Daoy (cell line): Measurements from ENCODE around the gene POPDC2. TPM values are rescaled to one million over a fixed set of nuclear protein-coding genes. Genes with fewer than 3 reads are reported as not detected.

Experiments
- DNase-seq: peaks from one replicate; pipeline ENCODE4 v3.0.0-alpha.2; 2015; ENCODE audit warnings: low read depth
- total RNA-seq: library from RNA; depleted of rRNA; stranded (reverse); fragments of >200 nt; shearing (Covaris generic); gene quantifications from 2 replicates; pipeline ENCODE4 v1.2.3, GENCODE V29; 2014

POPDC2 gene
- total RNA-seq, 1 experiment from 2014 or later, result 0.17 TPM

DNA sequence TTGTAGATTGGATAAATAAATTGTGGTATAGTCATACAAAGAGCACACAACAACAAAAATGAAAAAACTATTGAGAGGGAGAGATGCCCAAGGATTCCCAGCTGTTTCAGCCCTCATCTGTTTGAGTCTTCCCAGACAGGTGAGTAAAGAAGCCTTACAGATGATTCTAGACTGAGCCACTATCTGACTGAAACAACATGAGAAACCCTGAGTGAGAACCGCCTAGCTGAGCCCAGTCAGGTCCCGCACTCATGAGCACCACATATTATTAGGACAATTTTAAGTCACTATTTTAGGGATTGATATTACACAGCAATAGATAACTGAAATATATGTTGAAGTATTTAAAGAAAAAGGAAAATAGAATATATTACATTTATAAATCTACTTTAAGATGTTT is 19.0 kb downstream of the POPDC2 start:
- no peak for DNase-seq

DNA sequence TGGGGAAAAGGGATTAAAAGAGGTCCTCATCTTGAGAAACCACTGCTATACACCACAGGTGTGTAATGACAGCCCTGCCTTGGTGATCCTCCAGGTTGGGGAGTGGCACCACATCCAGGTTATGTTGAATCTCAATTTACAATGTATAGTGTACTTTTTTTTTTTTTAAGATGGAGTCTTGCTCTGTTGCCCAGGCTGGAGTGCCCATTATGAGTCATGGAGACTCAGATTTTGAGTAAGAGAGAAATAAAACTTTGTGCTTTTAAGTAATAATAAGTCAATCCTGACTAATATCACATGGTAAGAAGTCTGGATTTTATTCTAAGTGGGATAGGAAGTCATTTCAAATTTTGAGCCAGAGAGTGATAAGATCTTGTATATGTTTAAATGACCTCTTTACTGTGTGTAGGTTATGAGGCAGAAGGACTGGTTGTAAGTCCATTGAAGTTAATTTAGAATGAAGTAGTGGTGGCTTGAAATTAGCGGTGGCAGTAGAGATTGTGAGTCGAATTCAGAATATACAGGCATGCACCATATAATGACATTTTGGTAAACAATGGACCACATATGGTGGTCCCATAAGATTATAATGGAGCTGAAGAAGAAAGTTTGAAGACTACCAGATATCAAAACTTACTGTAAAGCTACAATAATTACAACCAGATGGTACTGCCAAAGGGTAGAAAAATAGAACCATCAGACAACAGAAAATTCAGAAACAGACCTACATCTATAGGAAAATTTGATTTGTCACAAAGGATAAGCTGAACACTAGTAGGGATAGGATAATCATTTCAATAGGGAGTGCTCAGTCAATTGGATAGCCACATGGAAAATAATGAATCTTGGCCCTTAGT is 20.7 kb downstream of the POPDC2 start:
- DNase-seq, result no peak

DNA sequence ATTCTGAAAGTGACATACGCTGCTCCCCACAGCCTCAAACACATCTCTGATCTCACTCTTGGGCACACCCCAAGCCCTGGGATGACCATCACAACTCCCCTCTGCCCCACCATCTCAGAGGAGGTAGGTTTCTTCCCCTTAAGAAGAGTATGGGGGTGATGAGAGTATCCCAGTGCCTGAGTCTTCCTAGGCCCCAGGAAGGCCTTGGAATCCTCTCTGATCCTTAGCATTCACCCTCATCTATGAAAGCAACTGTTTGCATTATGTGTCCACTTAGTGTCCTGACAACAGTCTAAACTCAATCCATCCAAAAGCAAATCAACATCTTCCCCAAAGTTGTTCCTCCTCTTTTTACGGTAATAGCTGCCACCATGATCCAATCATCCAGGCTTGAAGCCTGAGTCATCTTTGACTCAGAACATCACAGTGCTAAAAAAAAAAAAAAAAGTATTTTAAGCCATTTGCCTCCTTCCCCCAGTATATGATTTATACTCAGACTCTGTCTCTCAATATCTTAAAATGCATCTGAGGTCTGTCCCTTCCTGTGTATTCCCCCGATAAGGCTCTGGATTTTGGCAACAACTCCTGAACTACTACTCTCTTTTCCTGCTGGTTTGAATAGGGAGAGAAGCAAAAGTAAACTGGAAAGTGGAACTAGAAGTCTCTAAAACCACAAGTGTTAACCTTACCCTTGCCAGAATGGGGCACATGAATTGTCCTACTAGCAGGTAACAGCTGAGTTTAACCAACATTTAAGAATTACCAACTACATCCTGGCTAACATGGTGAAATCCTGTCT is 22.5 kb downstream of the POPDC2 start:
- DNase-seq, result peak; percentile 77

DNA sequence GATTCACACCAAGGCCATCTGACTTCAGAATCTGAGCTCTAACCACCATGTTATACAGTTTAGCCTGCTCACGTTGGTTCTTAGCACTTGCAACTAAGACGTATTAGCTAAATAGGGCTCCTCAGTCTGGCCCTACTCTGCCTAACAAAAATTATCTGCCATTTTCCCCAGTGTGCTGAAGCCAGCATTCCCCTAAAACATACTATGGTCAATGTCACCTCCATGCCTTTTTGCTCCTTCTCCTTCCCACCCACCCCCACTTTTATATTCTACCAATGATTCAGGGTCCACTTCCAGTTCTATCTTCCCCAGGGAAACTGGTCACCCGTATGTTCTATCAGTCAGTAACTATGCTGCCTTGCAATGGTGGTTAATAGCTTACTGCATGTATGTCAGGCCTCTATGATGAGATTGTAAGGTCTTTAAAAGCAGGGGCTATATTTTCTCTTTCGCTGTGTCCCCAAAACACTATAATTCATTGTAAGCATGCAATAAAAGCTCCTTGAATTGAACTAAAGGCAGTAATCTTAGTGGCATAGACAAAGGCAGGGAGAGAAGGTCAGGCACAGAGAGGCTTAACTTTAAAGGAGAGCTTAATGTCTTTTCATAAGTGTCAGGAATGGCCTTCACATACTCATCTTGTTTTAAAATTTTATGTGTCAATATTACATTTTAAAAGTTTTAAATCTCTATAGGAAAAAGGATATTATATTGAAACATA is 23.3 kb downstream of the POPDC2 start:
- DNase-seq, result no peak

DNA sequence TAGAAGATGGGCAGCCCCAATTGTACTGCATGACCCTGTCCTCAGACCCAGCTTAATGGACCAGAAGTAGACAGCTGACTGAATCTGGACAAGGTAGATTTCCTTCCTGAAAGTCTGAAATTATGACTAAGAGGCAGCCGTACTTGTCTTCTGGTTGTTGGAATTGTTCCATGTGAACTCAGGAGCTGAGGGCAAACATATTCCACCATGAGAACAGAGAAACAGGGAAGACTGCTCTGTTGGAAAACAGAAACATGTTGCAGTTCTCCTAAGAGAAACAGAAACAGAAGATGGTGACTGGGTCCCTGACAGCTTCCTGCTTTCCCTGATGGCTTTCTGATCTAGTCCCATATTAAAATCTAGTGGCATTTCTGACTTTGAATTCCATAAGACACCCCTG is 24.1 kb downstream of the POPDC2 start:
- DNase-seq, result no peak

DNA sequence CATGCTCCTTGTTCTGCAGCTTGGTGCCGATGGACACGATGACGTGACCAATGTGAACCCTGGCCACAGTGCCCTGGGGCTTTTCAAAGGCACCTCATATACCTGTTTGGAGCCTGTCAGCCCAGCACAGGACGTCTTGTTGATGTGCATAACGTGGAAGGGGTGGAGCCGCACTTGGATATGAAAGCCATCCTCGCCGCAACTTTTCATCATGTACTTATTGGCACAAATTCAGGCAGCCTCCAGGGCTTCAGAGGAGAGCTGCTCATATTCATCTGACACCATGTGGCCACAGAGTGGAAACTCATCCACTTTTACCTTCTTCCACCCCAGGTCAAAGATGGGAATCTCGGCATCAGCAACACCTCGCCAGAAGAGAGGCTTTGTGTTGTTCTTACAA is 24.7 kb downstream of the POPDC2 start:
- no peak for DNase-seq

DNA sequence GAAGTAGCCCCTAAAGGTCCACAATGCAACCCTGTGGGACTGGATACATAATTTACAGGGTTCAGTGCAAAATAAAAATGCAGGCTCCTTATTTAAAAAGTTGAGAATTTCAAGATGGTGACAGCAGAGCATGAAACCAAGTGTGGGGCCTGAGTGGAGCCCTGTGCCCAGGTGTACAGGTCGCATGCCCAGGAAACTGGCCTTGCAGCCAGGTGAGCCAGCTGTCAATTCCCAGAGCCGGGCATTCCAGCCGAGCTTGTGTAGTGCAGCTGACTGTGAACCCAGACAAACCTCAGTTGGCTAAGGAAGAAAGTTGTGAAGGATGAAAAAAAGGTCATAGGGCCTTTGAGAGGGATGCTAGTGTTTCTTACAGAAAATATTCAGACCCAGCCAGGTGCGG is 27.6 kb downstream of the POPDC2 start:
- no peak for DNase-seq

DNA sequence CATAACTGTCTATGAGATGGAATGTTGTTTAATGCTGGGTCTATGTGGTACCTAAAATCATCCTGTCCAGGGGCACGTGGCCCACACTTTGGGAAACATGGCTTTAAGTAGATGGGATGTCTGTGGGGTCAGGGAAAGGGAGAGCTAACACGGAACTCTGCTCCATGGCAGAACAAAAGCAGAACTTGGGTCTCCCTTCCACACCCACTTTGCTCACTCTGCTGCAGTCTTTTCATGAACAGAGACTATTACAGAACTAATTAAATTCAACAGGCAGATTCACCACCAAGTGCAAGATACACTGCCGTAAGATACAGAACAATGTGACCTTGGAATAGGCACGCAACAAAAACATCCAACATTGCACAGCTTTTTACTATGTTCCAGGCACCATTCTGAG is 28.2 kb downstream of the POPDC2 start:
- DNase-seq, result no peak

DNA sequence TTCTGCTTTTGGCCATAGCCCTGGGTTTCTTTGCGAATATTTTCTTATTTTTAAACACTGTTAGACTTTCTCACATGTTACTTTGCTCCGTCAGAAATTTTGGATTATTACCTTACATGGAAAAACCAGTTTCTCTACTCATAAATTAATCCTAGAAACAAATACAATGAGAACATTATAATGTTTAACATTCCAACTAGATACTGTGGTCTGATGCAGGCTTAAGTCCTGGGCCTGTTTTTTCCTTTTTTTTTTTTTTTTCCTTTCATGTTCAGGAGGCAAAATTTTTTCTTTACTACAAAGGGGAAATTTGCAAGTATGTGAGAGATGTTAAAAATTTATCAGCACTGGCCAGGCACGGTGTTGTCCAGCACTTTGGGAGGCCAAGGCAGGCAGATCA is 28.9 kb downstream of the POPDC2 start:
- DNase-seq, result no peak

DNA sequence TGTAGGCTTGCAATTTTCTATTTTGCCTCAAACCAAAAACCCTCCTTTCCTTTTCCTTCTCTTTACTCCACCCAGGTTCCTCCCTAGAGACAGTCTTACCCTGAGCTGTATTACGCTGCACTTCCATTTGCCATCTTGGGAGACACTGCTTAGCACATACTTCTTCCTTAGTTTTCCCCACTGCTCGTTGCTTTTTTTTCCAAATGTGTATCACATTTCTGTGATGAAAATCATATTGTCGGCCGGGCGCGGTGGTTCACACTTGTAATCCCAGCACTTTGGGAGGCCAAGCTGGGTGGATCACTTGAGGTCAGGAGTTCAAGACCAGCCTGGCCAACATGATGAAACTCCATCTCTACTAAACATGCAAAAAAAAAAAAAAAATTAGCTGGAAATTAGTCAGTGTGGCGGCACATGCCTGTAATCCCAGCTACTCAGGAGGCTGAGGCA is 29.5 kb downstream of the POPDC2 start:
- DNase-seq, result no peak

DNA sequence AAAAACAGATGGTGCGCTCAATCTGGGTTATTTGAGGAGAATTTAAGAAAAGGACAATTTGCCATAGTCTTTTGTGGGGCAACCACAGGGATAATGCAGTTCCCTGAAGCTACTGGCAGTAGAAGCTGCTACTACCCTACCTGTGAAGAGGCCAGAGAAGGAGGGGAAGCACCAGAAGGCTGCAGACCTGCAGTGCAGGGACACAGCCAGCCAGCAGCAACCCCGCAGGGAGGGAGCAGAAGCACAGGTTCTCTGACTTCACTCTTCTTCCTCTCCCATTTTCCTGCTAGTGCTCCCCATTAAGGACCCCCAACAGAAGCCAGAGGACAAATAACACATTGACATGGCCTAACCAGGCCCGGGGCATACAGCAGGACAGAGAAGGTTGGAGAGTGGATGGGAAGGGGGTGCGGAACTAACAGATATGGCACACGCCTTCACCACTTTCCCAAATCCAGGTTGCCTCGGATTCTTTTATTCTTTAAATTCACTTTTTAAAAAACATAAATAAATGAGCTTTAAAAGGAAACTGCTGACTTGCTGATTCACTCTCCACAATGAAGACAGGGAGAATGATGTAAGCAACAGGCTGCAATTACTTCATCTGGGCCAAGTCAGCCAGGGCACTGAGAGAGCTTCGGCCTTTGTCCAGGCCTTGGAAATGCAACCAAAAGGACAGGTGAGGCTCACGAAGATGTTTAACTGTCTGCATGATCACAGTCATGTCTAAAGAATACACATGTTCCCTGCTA is 30.1 kb downstream of the POPDC2 start:
- DNase-seq, result peak; percentile 37

DNA sequence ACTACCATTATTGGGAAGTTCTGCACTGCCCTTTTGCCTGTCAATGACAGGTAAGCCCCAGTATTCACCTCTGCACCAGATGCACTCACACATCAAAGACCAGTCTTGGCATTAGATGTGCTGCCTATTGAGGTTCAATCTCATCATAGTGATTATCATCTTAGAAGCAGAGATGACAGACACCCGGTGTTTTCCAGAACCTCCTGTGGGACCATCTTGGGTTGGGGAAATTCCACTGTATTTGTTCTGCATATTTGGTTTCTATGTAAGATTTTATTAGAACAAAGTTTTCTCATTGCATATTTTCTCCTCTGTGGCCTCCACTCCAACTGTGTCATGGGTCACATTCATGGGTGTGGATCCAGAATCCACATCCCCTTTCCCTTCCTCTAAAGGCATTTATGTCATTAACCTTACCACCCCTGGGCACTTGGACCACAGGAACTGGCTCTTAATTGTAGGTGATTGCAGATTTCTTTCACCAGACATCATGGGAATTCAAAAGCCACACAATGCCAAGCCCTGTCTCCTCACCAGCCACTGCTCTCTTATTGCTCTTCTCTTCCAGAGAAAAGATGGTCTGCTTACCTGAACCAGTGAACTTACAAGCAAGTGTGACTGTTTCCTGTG is 31.5 kb downstream of the POPDC2 start:
- DNase-seq, result peak; percentile 35

DNA sequence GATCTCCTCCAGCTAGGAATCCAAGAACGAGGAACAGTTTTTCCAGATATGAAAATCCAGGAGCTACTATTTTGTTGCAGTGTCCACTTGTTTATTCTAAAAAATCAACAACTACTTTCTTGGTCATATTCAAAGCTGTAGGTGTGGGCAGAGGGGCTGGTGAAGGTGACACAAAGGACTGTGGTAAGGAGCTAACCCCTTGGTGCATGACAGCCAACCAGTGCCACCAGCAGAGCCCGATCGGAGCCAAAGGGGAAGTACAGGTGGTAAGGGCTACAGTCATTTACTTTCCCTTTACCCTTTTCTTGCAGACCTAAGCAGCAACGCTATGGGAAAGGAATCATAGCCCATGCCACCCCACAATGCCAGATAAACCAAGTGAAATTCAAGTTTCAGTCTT is 32.0 kb downstream of the POPDC2 start:
- no peak for DNase-seq

DNA sequence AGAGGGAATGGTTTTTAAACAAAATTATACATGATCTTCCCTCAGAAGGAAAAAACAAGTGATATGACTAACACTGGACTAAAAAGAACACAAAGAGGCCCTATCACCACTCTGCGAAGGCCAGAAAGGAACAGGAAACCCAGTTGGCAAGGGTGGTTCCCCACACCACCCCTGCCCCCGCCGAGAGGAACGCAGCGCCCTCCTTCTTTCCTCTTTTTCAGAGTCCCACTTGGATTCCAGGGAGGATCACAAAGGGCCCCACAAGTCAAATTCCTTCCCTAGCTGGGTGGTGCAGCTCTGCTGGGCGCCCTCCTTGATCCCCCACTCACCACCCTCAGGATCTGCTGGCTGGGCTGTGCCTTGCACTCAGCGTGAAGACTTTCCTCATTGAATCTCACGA is 32.9 kb downstream of the POPDC2 start:
- no peak for DNase-seq

DNA sequence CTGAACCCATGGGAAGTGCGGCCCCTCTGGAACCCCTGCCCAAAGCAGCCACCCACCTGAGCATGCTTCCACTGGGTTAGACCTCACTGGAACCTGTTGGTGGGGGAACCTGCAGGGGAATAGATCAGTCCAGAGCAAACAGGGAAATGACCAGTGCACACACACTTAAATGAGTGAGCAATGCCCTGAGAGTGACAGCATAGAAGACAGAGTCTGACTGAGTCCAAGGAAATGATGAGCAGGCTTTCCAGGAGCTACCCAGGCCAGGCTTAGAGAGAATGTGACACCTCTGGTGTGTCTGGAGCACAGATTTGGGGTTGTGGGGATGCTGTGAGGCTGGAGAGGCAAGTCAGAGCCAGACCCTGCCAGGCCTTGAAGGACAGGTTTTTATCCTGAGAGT is 34.2 kb downstream of the POPDC2 start:
- DNase-seq, result no peak

DNA sequence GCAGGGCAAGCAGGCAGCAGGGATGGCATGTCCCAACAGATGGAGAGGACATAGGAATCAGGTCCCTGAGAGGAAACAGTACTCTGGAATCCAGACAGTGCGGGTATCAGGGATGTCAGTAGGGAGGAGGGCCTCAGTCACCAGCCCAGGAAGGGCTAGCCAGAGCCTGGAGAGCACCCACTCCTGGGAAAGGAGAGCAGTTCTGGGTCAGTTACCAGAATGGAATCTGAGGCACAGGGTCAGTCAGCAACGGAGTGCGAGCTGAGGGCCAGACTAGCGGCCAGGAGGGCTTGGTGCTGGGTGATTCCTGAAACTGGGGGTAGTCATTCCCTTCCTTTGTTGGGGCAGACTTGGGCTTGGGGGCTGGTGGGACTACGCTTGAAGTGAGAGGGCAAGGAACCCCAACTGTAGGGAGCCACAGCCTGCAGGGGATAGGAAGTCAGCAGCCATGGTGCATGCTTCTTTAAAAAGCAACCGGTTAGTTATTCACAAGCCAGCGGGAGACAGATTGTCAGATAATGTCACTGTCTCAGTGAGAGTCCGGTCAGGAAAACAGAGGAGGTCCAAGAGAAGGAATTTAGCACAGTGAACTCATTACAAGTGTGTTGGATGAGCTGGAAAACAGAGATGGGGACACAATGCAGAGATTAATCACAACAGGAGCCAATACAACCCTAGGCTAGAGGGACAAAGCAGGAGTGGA is 34.8 kb downstream of the POPDC2 start:
- no peak for DNase-seq

DNA sequence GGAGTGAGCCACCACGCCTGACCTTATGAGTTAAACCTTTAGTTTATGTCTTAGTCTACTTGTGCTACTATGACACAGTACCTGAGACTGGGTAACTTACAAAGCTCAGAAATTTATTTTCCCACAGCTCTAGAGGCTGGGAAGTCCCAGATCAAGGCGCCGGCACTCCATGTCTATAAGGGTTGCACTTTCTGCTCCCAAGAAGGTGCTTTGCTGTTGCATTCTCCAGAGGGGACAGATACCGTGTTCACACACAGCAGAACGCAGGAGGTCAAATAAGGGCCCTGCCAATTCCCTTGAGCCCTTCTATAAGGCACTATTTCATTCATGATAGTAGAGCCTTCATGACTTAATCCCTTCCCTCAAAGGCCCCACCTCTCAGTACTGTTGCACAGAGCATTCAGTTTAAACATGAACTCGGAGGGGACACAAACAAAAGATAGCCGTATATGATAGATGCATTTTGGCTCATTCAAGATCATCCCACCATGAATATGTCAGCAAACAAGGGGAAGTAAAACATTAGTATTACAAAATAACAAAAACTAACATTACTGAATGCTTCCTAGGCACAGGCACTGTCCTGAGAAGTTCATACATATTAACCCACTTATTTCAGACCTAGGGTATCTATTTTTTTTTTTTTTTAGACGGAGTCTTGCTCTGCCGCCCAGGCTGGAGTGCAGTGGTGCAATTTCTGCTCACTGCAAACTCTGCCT is 36.2 kb downstream of the POPDC2 start:
- no peak for DNase-seq

DNA sequence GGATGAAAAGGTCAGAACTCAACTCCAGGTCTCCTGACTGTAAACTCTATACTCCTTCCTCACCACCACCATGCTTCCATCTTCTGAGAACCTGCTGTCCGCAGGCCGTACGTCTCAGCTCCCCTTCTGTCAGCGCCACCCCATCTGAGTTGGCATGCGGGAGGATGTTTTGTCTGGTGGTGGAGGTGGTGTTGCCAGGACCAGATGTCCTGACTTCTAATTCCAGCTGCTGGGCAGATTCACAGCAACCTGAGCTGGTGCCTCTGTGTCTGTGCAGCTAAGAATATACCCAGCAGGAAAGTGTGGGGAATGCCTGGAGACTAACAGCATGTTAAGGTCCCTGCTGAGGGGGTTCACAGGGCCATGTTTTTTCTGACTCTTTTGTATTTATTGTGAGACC is 39.5 kb downstream of the POPDC2 start:
- no peak for DNase-seq

DNA sequence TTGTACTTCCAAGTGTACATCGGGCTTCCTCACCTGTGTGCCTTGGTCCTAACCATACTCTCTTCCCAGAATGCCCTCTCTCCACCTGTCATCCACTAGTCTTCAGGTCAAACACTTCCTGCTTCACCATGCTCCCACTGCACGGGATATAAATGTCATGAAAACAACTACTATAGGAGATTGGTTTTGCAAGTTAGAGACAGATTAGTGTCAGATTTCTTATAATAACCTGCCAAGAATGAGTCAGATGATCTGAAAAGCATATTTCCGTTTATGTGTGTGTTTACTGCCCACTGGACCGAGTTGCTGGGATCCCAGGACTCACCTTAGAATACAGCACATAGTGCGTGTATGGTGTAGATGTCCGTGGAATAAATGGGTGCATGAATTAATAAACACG is 41.3 kb downstream of the POPDC2 start:
- no peak for DNase-seq

DNA sequence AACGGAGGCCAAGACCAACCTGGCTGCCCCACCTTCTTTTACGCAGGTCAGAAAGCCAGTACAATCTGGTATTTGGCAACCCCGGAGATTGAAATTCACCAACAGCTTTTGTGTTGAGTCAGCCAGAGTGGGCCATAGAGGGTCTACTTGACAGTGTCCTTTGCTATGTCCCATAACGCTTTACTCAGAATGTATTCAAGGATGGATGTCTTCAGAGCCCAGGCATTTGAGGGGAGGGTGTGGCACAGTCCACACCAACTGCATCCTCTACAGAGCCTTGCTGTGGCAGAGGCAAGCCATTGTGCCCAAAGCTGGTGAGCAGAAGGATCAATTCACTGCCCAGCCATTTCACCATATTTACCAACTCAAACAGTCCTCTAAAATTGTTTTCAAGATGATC is 44.3 kb downstream of the POPDC2 start:
- no peak for DNase-seq
